ENCODE results near the gene HDAC6. TPM values are rescaled to one million over a fixed set of nuclear protein-coding genes. Genes with fewer than 3 reads are reported as not detected.
A peak's percentile ranks its signal among the peaks of the same experiment; 100 is the strongest.

Gene HDAC6
- total RNA-seq, 1 experiment from 2014 or later, result 44.2 TPM

DNA sequence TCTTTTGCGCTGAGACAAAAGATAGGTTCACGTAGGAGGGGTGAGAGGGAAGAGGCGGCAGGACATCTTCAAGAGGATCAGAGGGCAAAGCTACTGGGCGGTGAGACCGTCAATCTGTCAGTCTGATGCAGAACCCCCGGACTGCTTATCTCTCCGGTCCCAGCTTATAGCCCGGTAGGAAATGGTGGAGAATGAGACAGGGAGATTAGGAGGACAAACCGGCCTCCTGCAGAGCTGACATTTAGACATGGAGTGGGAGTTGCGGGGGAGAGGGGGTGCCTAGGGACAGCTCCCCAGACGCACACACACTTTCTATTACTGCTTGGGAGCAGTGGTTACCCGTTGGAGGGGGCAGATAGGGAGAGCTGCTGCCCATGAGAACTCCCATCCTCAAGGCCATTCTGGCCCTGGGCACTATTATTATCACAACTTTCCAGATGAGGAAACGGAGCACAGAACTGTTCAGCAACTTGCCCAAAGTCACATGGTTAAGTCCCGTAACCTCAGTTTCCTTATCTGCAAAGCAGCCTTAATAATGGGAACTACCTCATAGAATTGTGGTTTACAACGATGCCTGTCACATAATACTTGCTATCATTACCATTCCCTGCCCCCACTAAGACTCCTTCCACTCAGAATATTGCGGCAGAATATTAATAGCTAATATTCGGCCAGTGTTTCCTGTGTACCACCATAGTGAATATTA, 1.1 kb upstream of the HDAC6 start:
- Histone ChIP-seq H3F3A (ENCODE audit: insufficient read depth, low read depth) (no peaks in the 10 kb centered on the region), H3K27ac (peak overlapping the region; percentile 53), H3K4me1 (replicated peaks; ENCODE audit: insufficient read depth) (0 out of 2 replicates have a peak, but pooled peaks cover 3% of the 10 kb centered on the region), H3K27me3 (ENCODE audit: insufficient read depth, low read depth) (no peaks in the 10 kb centered on the region), H3K36me3 (ENCODE audit: low read depth) (no peaks in the 10 kb centered on the region), H3K9me3 (ENCODE audit: insufficient read depth, low read depth) (no peaks in the 10 kb centered on the region), H3K4me2 (peak overlapping the region; percentile 74), H3K79me2 (ENCODE audit: low read depth) (no peaks in the 10 kb centered on the region), H2AFZ (peak overlapping the region; percentile 75), H3K9me2 (ENCODE audit: insufficient read depth) (no peaks in the 10 kb centered on the region), H3K4me3 (peak overlapping the region; percentile 57; the same call in 1 of the 2 replicates), H4K20me1 (ENCODE audit: insufficient read depth) (no peaks in the 10 kb centered on the region)
- CTCF ChIA-PET, result no interaction called here
- intact Hi-C loops (cut with micrococcal nuclease; ENCODE audit: unreplicated experiment), result loop anchor here (1.0 to 5.0 kb wide), 2 partner anchors 39 to 97 kb away; partner anchors contain the start of genes GLOD5, PQBP1 and TIMM17B
- POLR2A ChIA-PET (ENCODE audit: unreplicated experiment), result interaction anchor here (0.5 to 0.9 kb wide), 3 partner anchors 96 to 279 kb away, joined by 3 to 8 read pairs (median 6); partner anchors contain the start of gene EBP
- no peak for DNase-seq
- TF ChIP-seq EZH2 (IDR thresholded peaks at IDR 0.05; ENCODE audit: low read depth), result no peak
- TF ChIP-seq, protein P1, sequence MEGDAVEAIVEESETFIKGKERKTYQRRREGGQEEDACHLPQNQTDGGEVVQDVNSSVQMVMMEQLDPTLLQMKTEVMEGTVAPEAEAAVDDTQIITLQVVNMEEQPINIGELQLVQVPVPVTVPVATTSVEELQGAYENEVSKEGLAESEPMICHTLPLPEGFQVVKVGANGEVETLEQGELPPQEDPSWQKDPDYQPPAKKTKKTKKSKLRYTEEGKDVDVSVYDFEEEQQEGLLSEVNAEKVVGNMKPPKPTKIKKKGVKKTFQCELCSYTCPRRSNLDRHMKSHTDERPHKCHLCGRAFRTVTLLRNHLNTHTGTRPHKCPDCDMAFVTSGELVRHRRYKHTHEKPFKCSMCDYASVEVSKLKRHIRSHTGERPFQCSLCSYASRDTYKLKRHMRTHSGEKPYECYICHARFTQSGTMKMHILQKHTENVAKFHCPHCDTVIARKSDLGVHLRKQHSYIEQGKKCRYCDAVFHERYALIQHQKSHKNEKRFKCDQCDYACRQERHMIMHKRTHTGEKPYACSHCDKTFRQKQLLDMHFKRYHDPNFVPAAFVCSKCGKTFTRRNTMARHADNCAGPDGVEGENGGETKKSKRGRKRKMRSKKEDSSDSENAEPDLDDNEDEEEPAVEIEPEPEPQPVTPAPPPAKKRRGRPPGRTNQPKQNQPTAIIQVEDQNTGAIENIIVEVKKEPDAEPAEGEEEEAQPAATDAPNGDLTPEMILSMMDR (conservative IDR thresholded peaks at IDR 0.05), result no peak
- BruUV-seq (replicated peaks), result TSS peak; percentile 96

DNA sequence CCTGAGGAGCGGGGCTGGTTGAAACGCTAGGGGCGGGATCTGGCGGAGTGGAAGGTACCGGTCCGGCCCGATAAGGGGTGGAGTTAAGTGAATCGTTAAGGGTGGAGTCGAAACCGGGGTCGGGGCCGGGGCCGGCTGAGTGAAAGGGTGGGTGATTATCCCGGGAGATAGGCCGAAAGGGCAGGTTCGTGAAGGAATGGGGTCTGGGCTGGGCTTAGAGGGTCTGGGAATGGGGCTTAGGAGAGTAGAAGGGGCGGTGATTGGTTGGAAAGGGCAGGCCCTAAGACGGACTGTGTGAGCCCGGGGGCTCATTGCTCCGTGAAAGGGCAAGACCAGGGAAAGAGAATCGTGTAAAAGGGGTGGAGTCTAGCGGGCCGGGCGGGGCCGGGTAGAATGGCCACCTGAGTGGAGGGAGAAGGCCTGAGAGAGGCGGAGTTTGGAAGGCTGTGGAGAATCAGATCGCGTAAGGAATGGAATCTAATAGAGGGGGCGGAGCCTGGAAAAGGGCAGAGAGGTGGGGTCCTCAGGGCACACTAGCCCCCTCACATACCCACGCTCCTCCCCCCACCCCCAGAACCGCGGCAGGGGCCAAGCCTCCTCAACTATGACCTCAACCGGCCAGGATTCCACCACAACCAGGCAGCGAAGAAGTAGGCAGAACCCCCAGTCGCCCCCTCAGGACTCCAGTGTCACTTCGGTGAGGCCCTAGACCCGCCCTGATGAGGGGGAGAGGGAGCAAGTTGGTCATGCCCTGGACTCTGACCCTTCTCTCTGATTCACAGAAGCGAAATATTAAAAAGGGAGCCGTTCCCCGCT, 430 bp downstream of the HDAC6 start:
- Histone ChIP-seq H3K9me3 (ENCODE audit: insufficient read depth, low read depth) (no peaks in the 10 kb centered on the region), H3K4me3 (peak overlapping the region; percentile 58; the same call in 1 of the 2 replicates), H3K4me1 (replicated peaks; ENCODE audit: insufficient read depth) (no peaks in the 10 kb centered on the region), H3K36me3 (ENCODE audit: low read depth) (no peaks in the 10 kb centered on the region), H3K27ac (peak overlapping the region; percentile 87), H3K27me3 (ENCODE audit: insufficient read depth, low read depth) (no peaks in the 10 kb centered on the region), H3K9me2 (ENCODE audit: insufficient read depth) (no peaks in the 10 kb centered on the region), H4K20me1 (ENCODE audit: insufficient read depth) (no peaks in the 10 kb centered on the region), H3K4me2 (peak overlapping the region; percentile 73), H3K79me2 (ENCODE audit: low read depth) (no peaks in the 10 kb centered on the region), H3F3A (ENCODE audit: insufficient read depth, low read depth) (no peaks in the 10 kb centered on the region), H2AFZ (peak overlapping the region; percentile 68; the same call in 1 of the 2 replicates)
- DNase-seq, result peak; percentile 70 to 72
- TF ChIP-seq, protein P1 (conservative IDR thresholded peaks at IDR 0.05), result no peak
- no peak for TF ChIP-seq EZH2 (IDR thresholded peaks at IDR 0.05; ENCODE audit: low read depth)
- ChIA-PET CTCF (no interaction called here), POLR2A (ENCODE audit: unreplicated experiment) (interaction anchor here (0.6 to 0.9 kb wide), 3 partner anchors 95 to 263 kb away, joined by 3 to 14 read pairs (median 3); partner anchors contain the start of genes SLC35A2 and TBC1D25)
- intact Hi-C loops (cut with micrococcal nuclease; ENCODE audit: unreplicated experiment), result loop anchor here (5.0 kb wide), 1 partner anchor 95 kb away; the partner anchor contains the start of genes PQBP1 and TIMM17B
- no TSS peak for BruUV-seq (replicated peaks)

DNA sequence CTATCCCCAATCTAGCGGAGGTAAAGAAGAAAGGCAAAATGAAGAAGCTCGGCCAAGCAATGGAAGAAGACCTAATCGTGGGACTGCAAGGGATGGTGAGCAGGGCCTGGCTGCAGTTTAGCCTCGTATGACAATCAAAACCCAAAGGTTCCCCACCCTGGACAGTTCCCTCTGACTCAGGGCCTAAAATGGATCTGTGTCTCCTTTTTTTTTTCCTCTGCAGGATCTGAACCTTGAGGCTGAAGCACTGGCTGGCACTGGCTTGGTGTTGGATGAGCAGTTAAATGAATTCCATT, 986 bp downstream of the HDAC6 start:
- Histone ChIP-seq H3K4me1 (replicated peaks; ENCODE audit: insufficient read depth) (no peaks in the 10 kb centered on the region), H3K4me2 (peak overlapping the region; percentile 73), H3K4me3 (peak overlapping the region; percentile 58; the same call in 1 of the 2 replicates), H3K36me3 (ENCODE audit: low read depth) (no peaks in the 10 kb centered on the region), H3K27ac (0 out of 2 replicates have a peak overlapping the region, but pooled peaks have one; percentile 16), H3K27me3 (ENCODE audit: insufficient read depth, low read depth) (no peaks in the 10 kb centered on the region), H3K9me3 (ENCODE audit: insufficient read depth, low read depth) (no peaks in the 10 kb centered on the region), H3K9me2 (ENCODE audit: insufficient read depth) (no peaks in the 10 kb centered on the region), H4K20me1 (ENCODE audit: insufficient read depth) (no peaks in the 10 kb centered on the region), H3F3A (ENCODE audit: insufficient read depth, low read depth) (no peaks in the 10 kb centered on the region), H3K79me2 (ENCODE audit: low read depth) (no peaks in the 10 kb centered on the region), H2AFZ (no peak overlapping the region)
- ChIA-PET CTCF (no interaction called here), POLR2A (ENCODE audit: unreplicated experiment) (no interaction called here)
- BruUV-seq (replicated peaks), result no TSS peak
- DNase-seq, result no peak
- no peak for TF ChIP-seq EZH2 (IDR thresholded peaks at IDR 0.05; ENCODE audit: low read depth)
- TF ChIP-seq, protein P1 (conservative IDR thresholded peaks at IDR 0.05), result no peak
- intact Hi-C loops (cut with micrococcal nuclease; ENCODE audit: unreplicated experiment), result loop anchor here (5.0 kb wide), 1 partner anchor 94 kb away; the partner anchor contains the start of genes PQBP1 and TIMM17B
